ENCODE data around the gene SLC25A3.

Gene SLC25A3

GRCh38 chr12:98579835-98580234 lies 13.7 kb upstream of the SLC25A3 start:
- no peak for TF ChIP-seq CTCF (IDR thresholded peaks at IDR 0.05; ENCODE audit: insufficient read depth, low read depth, low read length, missing control alignments)
- DNase-seq (ENCODE audit: low read depth), result no peak
- H3K4me3 ChIP-seq (ENCODE audit: low read length), result no peak overlapping the region

GRCh38 chr12:98580695-98581094 lies 12.8 kb upstream of the SLC25A3 start:
- no peak for TF ChIP-seq CTCF (IDR thresholded peaks at IDR 0.05; ENCODE audit: insufficient read depth, low read depth, low read length, missing control alignments)

GRCh38 chr12:98581101-98581500 lies 12.4 kb upstream of the SLC25A3 start:
- H3K4me3 ChIP-seq (ENCODE audit: low read length), result no peak overlapping the region
- no peak for DNase-seq (ENCODE audit: low read depth)
- no peak for TF ChIP-seq CTCF (IDR thresholded peaks at IDR 0.05; ENCODE audit: insufficient read depth, low read depth, low read length, missing control alignments)

More at GRCh38 chr12:98580695-98581094, 12.8 kb upstream of the SLC25A3 start:
- no peak overlapping the region for H3K4me3 ChIP-seq (ENCODE audit: low read length)
- DNase-seq (ENCODE audit: low read depth), result no peak

GRCh38 chr12:98582093-98582492 lies 11.4 kb upstream of the SLC25A3 start:
- TF ChIP-seq CTCF (IDR thresholded peaks at IDR 0.05; ENCODE audit: insufficient read depth, low read depth, low read length, missing control alignments), result no peak

GRCh38 chr12:98587084-98587483 lies 6.4 kb upstream of the SLC25A3 start:
- DNase-seq (ENCODE audit: low read depth), result no peak
- no peak for TF ChIP-seq CTCF (IDR thresholded peaks at IDR 0.05; ENCODE audit: insufficient read depth, low read depth, low read length, missing control alignments)
- no peak overlapping the region for H3K4me3 ChIP-seq (ENCODE audit: low read length)

More at GRCh38 chr12:98582093-98582492, 11.4 kb upstream of the SLC25A3 start:
- H3K4me3 ChIP-seq (ENCODE audit: low read length), result no peak overlapping the region
- DNase-seq (ENCODE audit: low read depth), result no peak

- no peak for DNase-seq (ENCODE audit: low read depth)
- no peak for TF ChIP-seq CTCF (IDR thresholded peaks at IDR 0.05; ENCODE audit: insufficient read depth, low read depth, low read length, missing control alignments)
- no peak overlapping the region for H3K4me3 ChIP-seq (ENCODE audit: low read length)
Measured at GRCh38 chr12:98591209-98591608, 2.3 kb upstream of the SLC25A3 start.

- no peak for TF ChIP-seq CTCF (IDR thresholded peaks at IDR 0.05; ENCODE audit: insufficient read depth, low read depth, low read length, missing control alignments)
- peak overlapping the region; percentile 97 for H3K4me3 ChIP-seq (ENCODE audit: low read length)
- peak; percentile 27 for DNase-seq (ENCODE audit: low read depth)
Measured at GRCh38 chr12:98592825-98593322, 612 bp upstream of the SLC25A3 start.
